SK-N-MC (cell line): Measurements from ENCODE around the gene IAPP.
"Not testable (repeated sequence)": the region's sequence is repeated elsewhere in the genome, so short reads cannot be mapped to it uniquely, and the experiment has no call there.

Source experiments
- DNase-seq: peaks from one replicate; pipeline ENCODE4 v3.0.0-alpha.2; 2011; ENCODE audit warnings: low read depth, low spot score
- H3K27ac ChIP-seq: fragments of 200-600 bp; sonication (generic); 2 replicates; pipeline ENCODE4 v1.5.1; 2016; ENCODE audit warnings: mixed run types
- H3K36me3 ChIP-seq: fragments of 200-600 bp; sonication (generic); 2 replicates; pipeline ENCODE4 v1.6.1; 2017; ENCODE audit warnings: antibody characterized with exemption, low read length, mixed read lengths; ENCODE audit not compliant: insufficient read depth
- H3K4me3 ChIP-seq: fragments of 200-600 bp; sonication (generic); 2 replicates; pipeline ENCODE4 v1.5.1; 2016
- H3K9ac ChIP-seq: fragments of 200-600 bp; sonication (generic); 2 replicates; pipeline ENCODE4 v1.8.0; 2017; ENCODE audit warnings: mixed run types, mixed read lengths; ENCODE audit not compliant: insufficient read length
- H3K9me3 ChIP-seq: fragments of 200-600 bp; sonication (generic); 2 replicates; pipeline ENCODE4 v1.6.1; 2017; ENCODE audit warnings: low read depth, mild to moderate bottlenecking, antibody characterized with exemption, low read length, moderate library complexity, mixed read lengths
- EZH2 ChIP-seq: fragments of 200-600 bp; sonication (generic); IDR thresholded peaks from one replicate; pipeline ENCODE4 v1.6.1; 2017; ENCODE audit warnings: antibody characterized with exemption
- FOXP2 ChIP-seq: optimal IDR thresholded peaks from 2 replicates; pipeline ENCODE3; 2011; ENCODE audit warnings: mild to moderate bottlenecking, moderate library complexity; ENCODE audit not compliant: insufficient read depth; ENCODE audit errors: extremely low read length, control extremely low read depth
- POLR2AphosphoS5 ChIP-seq: IDR thresholded peaks from 2 replicates; pipeline ENCODE4 v1.6.1; 2012; ENCODE audit warnings: mild to moderate bottlenecking, low read depth, low read length, borderline replicate concordance

IAPP gene

DNA sequence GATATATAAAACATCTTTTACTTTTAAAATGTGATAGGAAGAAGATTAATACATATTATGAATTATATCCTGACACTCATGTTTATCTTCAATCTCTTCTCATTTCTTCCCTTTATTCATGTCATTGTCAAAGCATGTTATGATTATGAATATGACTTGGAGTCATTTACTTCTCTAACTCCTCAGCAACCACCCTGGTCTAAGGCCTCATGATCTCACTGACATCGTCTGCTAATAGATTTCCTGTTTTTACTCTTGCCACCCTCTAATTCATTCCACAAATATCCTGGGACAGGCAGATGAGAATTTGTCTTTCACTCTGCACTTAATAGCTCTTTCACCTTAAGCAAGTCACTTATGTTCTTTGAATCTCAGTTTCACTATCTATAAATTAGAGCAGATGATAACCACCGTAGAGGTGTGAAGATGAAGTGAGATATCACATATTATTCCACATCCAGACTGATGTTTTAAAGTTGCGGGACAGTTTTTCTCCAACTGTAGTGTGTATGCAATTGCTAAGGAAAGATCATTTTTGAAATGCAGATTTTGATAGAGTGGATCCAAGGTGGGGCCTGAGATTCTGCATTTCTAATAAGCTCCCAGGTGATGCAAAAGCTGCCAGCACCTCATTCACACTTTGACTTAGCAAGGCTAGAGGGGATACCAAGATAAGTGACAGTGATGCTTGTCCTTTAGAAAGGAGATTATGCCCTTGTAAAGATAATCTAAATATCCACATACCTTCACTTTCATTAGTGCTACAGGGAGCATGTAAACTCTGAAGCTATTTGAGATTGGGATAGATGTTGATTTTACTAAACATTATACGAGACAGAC lies 3.3 kb upstream of the IAPP start:
- no peaks in the 10 kb centered on the region for H3K9me3 ChIP-seq
- TF ChIP-seq EZH2, result no peak
- no peak for TF ChIP-seq FOXP2
- no peak for TF ChIP-seq POLR2AphosphoS5
- H3K27ac ChIP-seq, result no peak overlapping the region
- no peak overlapping the region for H3K9ac ChIP-seq
- H3K4me3 ChIP-seq, result no peak overlapping the region
- H3K36me3 ChIP-seq, result no peaks in the 10 kb centered on the region
- no peak for DNase-seq

DNA sequence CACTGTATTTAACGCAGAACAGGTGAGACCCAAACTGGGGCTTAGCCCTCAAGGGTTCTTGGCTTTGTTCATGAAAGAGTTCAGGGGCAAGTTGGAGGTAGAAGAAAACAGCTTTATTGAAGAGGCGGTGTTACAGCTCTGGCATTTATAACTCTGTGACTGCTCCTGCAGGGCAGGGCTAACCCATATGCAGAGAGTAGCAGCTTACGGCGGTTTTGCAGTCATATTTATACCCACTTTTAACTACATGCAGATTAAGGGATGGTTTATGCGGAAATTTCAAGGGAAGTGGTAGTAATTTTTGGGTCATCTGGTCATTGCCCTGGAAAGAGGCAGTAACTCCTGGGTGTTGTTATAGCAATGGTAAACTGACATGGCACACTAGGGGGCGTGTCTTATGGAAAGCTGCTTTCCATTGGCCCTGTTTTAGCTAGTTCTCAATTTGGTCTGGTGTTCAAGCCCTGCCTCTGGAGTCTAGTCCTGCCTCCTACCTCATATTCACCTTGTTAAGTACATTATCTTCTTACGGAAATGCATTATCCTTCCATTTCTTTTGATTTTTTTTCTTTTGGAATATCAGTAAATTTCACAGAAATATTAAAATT lies 1.8 kb upstream of the IAPP start:
- TF ChIP-seq POLR2AphosphoS5 (no peak), FOXP2 (no peak), EZH2 (no peak)
- H3K4me3 ChIP-seq, result no peak overlapping the region
- H3K9me3 ChIP-seq, result no peaks in the 10 kb centered on the region
- H3K36me3 ChIP-seq, result no peaks in the 10 kb centered on the region
- H3K27ac ChIP-seq, result no peak overlapping the region
- no peak for DNase-seq
- H3K9ac ChIP-seq, result no peak overlapping the region

- H3K27ac ChIP-seq, result no peak overlapping the region
- TF ChIP-seq EZH2 (no peak), POLR2AphosphoS5 (no peak), FOXP2 (no peak)
- H3K4me3 ChIP-seq, result no peak overlapping the region
- no peaks in the 10 kb centered on the region for H3K9me3 ChIP-seq
- no peak overlapping the region for H3K9ac ChIP-seq
- DNase-seq, result peak; percentile 18
- no peaks in the 10 kb centered on the region for H3K36me3 ChIP-seq
These were observed 6.5 kb downstream of the IAPP start for GRCh38 chr12:21379218-21379617.

DNA sequence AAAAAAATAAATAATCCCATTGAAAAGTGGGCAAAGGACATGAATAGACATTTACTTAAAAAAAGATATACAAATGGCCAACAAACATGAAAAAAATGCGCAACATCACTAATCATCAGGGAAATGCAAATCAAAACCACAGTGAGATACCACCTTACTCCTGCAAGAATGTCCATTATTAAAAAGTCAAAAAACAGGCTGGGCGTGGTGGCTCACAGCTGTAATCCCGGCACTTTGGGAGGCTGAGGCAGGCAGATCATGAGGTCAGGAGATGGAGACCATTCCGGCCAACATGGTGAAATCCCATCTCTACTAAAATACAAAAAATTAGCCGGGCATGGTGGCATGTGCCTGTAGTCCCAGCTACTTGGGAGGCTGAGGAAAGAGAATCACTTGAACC lies 8.6 kb downstream of the IAPP start:
- not testable (repeated sequence) for H3K9ac ChIP-seq, H3K36me3 ChIP-seq, DNase-seq, H3K9me3 ChIP-seq, H3K4me3 ChIP-seq, H3K27ac ChIP-seq

GRCh38 chr12:21384261-21384660 lies 11.6 kb downstream of the IAPP start:
- no peak for DNase-seq
- TF ChIP-seq POLR2AphosphoS5 (no peak), EZH2 (no peak), FOXP2 (no peak)

DNA sequence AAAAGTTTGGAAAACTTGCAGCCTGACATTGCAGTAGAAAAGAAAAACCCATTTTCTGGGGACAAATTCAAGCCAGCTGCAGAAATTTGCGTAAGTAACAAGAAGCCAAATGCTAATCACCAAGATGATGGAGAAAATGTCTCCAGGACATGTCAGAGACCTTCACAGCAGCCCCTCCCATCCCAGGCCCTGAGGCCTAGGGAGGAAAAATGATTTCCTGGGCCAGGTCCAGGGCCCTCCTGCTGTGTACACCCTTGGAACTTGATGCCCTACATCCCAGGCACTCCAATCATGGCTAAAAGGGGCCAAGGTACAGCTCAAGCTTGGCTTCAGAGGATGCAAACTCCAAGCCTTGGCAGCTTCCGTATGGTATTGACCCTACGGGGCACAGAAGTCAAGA lies 14.5 kb downstream of the IAPP start:
- TF ChIP-seq EZH2 (no peak), FOXP2 (no peak), POLR2AphosphoS5 (no peak)
- Histone ChIP-seq H3K9me3 (no peaks in the 10 kb centered on the region), H3K27ac (no peak overlapping the region), H3K9ac (no peak overlapping the region), H3K36me3 (no peaks in the 10 kb centered on the region), H3K4me3 (no peak overlapping the region)
- DNase-seq, result no peak

More at GRCh38 chr12:21384261-21384660, 11.6 kb downstream of the IAPP start:
- Histone ChIP-seq H3K9ac (no peak overlapping the region), H3K9me3 (no peaks in the 10 kb centered on the region), H3K36me3 (no peaks in the 10 kb centered on the region), H3K27ac (no peak overlapping the region), H3K4me3 (no peak overlapping the region)

DNA sequence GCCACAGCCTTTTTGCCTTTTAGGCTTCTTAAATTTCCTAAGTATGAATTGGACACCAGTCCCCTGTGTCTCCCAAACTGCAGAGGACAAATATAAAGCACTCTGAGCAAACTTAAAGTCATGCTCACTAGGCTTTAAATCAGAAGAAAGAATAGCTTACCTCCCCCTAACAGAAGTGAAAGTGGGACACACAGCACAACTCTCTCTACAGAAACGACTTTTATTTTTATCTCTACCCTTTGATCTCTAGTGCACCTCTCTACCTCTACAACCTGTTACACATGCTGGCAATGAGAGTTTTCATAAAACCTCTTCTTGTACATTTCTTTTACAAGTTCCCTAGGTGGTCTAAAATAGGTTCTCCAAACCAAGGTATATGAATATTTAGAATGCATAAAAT lies 19.7 kb downstream of the IAPP start:
- Histone ChIP-seq H3K9me3 (no peaks in the 10 kb centered on the region), H3K9ac (no peak overlapping the region), H3K27ac (no peak overlapping the region), H3K4me3 (no peak overlapping the region), H3K36me3 (no peaks in the 10 kb centered on the region)
- no peak for DNase-seq
- TF ChIP-seq POLR2AphosphoS5 (no peak), FOXP2 (no peak), EZH2 (no peak)

DNA sequence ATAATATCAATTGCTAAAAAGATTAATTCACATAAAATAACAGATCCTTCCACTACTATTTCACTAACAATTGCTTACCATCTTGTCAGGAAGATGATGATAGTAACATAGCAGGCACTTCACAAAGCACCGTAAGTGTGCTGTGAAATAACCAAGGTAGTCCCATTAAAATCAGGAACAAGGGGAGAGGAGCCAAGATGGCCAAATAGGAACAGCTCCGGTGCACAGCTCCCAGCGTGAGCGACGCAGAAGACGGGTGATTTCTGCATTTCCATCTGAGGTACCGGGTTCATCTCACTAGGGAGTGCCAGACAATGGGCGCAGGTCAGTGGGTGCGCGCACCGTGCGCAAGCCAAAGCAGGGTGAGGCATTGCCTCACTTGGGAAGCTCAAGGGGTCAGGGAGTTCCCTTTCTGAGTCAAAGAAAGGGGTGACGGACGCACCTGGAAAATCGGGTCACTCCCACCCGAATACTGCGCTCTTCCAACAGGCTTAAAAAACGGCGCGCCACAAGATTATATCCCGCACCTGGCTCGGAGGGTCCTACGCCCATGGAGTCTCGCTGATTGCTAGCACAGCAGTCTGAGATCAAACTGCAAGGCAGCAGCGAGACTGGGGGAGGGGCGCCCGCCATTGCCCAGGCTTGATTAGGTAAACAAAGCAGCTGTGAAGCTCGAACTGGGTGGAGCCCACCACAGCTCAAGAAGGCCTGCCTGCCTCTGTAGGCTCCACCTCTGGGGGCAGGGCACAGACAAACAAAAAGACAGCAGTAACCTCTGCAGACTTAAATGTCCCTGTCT lies 22.3 kb downstream of the IAPP start:
- not testable (repeated sequence) for H3K9me3 ChIP-seq, H3K9ac ChIP-seq, H3K27ac ChIP-seq, H3K36me3 ChIP-seq, DNase-seq, H3K4me3 ChIP-seq

DNA sequence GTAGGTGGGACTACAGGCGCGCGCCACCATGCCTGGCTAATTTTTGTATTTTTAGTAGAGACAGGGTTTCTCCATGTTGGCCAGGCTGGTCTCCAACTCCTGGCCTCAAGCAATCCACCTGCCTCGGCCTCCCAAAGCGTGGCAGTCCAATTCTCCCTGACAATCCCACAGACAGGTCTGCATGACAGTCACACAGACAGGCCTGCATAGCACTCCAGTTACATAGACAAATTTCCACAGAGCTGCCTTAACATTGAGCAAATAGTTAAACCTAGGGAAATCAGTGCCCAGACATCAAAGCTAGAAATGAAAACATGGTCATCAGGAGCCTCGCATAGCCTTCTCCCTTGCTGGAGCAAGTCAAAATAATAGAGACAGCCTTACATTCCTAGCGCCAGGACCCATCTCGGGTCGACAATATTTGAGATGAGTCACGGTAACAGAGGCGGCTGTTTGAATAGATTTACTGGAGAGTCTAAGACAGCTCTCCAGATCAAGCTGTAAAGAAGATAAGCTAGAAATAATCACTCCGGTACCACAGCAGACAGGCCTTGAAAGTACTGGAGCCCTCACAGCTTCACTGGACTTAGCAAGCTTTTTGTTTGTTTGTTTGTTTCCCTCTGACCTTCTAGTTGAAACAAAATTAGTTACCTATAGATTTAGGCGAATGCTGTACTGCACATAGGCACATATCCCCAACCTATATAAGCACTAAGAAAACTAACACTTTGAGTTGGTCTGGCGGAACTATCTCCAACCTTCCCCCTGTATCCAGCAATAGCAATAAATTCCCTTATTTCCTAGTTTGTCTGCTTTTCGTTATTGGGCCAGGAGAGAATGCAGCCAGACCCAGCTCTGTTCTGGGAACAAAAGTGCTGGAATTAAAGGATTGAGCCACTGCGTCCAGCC lies 40.9 kb downstream of the IAPP start:
- no peaks in the 10 kb centered on the region for H3K9me3 ChIP-seq
- DNase-seq, result no peak
- no peak overlapping the region for H3K27ac ChIP-seq
- TF ChIP-seq POLR2AphosphoS5 (no peak), EZH2 (no peak), FOXP2 (no peak)
- no peak overlapping the region for H3K4me3 ChIP-seq
- no peak overlapping the region for H3K9ac ChIP-seq
- no peaks in the 10 kb centered on the region for H3K36me3 ChIP-seq
